Hypothalamus (tissue), 51 donors: ENCODE measurements around the gene TEAD3.
"Not testable (repeated sequence)": the region's sequence is repeated elsewhere in the genome, so short reads cannot be mapped to it uniquely, and the experiment has no call there.

ENCODE experiments used
- DNase-seq, 51 donors: peaks; one replicate each; lab custom pipeline; 2025; lab: John Stamatoyannopoulos, UW

The TEAD3 gene

DNA sequence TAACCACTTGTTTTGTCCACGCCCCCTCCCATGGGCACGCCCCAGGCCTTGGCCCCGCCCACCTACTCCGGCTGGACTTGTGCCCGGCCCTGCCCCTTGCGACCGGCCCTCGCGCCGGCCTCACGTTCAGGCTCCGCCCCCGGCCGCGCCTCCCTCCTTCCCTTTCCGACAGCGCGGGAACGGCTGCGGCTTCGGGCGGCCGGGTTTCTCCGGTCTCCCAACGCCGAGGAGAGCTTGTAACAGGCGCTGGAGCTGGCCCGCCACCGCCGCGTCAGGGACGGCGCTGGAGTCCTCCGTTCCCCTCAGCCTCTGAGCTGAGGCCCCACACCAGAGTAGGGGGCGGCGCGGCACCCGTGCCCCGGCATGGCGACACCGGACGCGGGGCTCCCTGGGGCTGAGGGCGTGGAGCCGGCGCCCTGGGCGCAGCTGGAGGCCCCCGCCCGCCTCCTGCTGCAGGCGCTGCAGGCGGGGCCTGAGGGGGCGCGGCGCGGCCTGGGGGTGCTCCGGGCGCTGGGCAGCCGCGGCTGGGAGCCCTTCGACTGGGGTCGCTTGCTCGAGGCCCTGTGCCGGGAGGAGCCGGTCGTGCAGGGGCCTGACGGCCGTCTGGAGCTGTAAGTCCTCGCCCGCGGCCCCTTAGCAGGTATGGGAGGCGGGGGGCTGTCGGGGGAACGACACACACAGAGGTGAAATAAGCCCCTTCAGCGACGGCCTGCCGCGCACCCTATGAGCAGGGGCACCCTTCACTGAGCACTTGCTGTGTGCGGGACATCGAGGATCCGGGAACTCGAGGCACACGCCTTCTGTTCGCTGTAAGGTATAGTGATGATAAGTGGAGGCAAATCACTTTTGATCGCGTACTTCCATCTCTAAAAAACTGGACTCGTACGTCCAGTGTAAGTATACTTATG is 44.4 kb downstream of the TEAD3 start, which contains the start of gene FANCE:
TSS of gene FANCE (plus strand) at position 156 of the 908 bp plus-strand sequence. CDS start at position 364, 208 bp downstream.
- DNase-seq = peak in 50 of 51 donors; percentile 42 to 96 (median 86)

- DNase-seq = no peak
Measured at GRCh38 chr6:35451354-35452182, 45.3 kb downstream of the TEAD3 start.

- peak in 11 of 51 donors; percentile 4 to 59 (median 19) for DNase-seq
Measured at GRCh38 chr6:35449287-35449881, 47.5 kb downstream of the TEAD3 start.

- DNase-seq = no peak
Measured at GRCh38 chr6:35448191-35448590, 48.7 kb downstream of the TEAD3 start.

GRCh38 chr6:35445691-35446090 is 51.2 kb downstream of the TEAD3 start:
- DNase-seq = no peak

DNA sequence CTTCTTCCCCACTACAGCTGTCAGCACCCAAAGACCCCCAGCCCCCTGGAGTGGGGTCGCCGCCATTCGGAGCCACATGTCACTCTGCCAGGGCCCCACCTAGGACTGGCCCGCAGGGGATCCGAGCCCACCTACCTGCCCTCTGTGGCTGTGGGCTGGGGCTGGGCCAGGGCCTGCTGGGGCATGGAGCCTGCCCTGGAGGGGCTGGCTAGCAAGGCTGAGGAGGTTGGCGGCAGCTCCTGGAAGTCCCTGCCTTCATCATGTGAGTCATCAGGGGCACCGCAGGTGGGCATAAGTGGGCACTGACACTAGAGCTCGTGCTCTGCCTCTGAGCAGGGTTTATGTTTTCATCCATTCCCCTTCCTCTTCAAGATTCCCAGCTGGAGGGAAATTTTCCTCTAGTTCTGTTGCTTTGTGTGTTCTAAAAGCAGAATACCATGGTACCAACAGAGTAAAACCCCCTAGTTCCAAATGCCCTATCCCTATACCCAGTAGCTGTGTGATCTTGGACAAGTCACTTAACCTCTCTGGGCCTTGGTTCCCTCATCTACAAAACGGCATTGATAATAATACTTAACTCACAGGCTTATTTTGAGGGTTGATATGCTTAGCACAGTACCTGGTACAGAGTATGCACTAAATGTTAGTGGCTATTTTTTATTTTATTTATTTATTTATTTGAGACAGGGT is 53.4 kb downstream of the TEAD3 start:
- DNase-seq = no peak

DNA sequence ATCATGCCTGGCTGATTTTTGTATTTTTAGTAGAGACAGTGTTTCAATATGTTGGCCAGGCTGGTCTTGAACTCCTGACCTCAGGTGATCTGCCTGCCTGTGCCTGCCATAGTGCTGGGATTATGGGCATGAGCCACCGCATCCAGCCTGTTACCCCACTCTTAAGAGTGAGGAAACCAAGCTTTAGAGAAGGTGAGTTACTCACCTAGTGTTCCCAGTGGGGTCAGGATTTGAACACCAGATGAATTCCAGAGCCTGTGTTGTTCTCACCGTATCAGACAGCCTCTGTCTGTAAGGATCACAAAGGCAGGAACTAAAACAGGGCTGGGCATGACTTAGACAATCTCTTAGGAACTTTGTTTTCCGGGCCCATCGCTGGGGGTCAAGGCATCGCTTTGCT is 54.2 kb downstream of the TEAD3 start:
- no peak for DNase-seq

- no peak for DNase-seq
Measured at GRCh38 chr6:35441642-35442041, 55.2 kb downstream of the TEAD3 start.

- no peak for DNase-seq
Measured at GRCh38 chr6:35441205-35441604, 55.7 kb downstream of the TEAD3 start.

DNA sequence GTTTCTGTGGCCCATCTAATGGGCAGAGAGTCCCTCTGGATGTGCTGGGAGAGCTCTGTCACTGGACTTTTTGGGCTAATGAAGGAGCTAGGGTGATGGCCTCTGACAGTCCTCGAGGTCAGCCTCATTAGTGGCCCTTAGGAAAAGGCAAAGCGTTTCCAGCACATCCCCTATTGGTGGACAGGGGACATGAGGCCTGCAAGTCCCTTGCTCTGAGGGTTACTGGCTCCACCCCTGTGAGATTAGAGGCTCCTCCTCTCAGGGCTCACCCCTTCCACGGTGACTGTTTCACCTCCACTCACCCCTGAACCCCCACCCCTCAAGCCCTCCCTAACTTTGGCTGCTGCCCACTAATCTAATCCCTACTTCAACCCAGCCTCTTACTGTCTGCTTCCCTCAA is 57.6 kb downstream of the TEAD3 start:
- no peak for DNase-seq

GRCh38 chr6:35438378-35439065 is 58.4 kb downstream of the TEAD3 start:
- not testable (repeated sequence) for DNase-seq

DNA sequence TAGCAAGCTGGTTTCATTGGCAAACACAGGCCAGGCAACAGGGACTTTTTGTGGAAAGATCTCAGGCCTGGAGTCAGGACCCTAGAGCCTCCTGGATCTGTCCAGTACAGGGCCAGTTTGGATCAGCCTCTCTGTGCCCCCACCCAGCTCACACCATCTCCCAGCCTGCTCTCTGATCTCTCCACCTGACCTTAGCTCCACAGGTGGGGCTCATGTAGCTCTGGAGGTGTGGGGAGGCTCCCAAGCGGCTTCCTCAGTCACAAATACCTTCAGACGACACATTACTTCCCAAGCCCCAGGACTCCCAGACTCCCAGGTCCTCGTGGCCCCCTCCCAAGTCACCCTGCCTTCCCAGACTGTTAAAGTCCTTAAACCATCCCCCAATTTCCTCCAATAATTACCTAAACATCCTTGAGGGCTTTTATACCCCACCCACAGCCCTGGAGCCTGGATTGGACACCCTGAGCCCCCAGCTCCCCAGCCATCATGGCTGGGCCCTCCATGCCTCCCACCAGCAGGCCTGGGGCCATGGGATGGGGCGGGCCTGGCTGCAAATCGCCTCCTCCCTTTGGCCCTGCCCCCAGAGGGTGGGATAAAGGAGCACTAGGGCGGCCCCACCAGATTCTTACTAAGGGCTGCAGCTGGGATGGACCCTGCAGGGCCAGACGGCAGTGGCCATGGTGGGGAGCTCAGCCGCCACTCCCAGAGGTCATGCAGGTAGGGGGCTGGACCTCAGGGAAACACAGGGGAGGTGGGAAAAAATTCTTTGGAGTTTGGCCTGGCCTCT is 60.6 kb downstream of the TEAD3 start:
- no peak for DNase-seq

- no peak for DNase-seq
Measured at GRCh38 chr6:35435074-35435837, 61.6 kb downstream of the TEAD3 start.

DNA sequence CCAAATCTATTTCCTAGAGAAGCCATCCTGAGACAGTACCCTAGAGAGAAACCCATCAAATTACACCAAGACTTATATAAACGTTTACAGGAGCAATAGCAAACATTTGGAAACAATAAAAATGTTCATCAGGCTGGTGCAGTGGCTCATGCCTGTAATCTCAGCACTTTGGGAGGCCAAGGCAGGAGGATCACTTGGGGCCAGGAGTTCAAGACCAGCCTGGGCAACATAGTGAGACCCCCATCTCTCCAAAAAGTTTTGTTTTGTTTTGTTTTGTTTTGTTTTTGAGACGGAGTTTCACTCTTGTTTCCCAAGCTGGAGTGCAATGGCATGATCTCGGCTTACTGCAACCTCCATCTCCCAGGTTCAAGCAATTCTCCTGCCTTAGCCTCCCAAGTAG is 64.2 kb downstream of the TEAD3 start:
- DNase-seq = not testable (repeated sequence)

- no peak for DNase-seq
Measured at GRCh38 chr6:35432291-35432690, 64.6 kb downstream of the TEAD3 start.

DNA sequence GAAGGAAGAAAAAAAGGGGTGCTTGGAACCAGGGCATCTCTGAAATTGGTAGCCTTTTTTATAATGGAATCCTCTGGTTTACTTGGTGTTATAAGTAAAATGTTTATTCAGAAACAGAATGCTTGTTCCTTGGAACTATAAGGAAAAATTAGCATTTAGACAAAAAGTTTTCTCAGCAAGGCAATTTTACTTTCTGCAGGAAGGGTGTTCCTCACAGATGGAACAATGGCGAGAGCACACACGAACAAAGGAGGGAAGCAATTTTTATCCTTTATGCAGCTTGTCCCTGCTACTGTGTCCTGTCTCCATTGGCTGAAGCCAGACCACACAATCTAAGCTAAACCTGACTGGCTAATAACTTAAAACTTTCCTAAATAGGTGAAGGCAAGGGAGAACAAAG is 67.4 kb downstream of the TEAD3 start:
- no peak for DNase-seq

- no peak for DNase-seq
Measured at GRCh38 chr6:35428421-35429149, 68.3 kb downstream of the TEAD3 start.
